ENCODE measurements around the gene FSCN2.

Gene FSCN2

DNA sequence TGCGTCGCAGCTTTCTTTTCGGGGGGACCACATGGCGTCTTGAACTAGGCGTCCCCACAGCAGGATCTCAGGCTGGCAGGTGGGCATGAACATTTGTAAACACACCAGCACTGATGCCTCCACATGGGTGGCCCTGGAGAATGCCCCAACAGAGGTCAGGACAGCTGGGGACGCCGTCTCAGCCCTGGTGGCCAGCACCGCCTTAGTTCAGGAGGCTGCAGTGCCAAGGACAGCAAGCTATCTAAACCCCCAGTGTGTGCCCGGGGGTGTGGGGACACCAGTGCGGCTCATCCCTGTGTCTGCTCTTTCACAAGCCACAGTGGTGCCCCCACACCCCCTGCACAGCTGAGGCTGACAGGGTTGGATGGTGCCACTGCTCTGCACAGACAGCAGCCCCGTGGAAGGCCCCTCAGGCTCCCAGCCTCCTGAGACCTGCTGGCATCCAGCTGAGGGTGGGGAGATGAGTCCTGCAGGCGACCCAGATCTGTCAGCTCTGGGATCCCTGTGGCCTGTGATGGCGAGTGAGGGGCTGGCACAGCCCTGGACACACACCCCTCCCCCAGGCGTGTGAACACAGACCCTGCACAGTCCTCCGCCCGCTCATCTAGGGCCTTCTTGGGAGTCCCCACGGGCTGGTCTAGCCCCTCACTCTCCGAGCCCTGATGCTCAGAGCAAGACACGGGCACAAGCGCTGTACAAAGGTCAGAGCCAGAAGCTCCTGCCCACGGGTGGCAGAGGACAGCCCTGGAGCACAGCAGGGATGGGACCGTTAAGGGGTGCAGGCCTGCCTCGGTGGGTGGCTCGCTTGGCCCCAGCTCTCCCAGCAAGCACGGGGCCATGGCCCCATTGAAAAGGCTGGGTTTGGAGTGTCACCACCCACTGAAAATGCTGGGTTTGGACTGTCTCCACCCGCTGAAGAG lies 10.7 kb downstream of the FSCN2 start:
- in situ Hi-C loops (cut with MboI; ENCODE audit: low sequenced_read_pairs): no loop called here

DNA sequence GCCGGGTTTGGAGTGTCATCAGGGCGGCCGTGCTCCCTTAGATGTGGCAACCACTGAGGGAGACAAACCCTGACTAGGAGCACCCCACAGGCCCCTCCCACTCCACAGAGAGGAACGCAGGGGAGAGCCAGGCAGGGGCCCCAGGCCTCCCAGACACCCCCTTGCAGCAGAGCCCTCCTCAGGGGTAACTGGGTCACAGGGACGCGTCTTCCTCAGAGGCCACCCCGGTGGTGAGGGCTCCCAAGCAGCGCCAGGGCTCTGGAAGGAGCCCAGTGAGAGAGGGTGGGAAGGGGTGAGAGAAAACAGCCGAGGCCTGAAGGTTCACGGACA lies 11.4 kb downstream of the FSCN2 start:
- in situ Hi-C loops (cut with MboI; ENCODE audit: low sequenced_read_pairs): no loop called here

DNA sequence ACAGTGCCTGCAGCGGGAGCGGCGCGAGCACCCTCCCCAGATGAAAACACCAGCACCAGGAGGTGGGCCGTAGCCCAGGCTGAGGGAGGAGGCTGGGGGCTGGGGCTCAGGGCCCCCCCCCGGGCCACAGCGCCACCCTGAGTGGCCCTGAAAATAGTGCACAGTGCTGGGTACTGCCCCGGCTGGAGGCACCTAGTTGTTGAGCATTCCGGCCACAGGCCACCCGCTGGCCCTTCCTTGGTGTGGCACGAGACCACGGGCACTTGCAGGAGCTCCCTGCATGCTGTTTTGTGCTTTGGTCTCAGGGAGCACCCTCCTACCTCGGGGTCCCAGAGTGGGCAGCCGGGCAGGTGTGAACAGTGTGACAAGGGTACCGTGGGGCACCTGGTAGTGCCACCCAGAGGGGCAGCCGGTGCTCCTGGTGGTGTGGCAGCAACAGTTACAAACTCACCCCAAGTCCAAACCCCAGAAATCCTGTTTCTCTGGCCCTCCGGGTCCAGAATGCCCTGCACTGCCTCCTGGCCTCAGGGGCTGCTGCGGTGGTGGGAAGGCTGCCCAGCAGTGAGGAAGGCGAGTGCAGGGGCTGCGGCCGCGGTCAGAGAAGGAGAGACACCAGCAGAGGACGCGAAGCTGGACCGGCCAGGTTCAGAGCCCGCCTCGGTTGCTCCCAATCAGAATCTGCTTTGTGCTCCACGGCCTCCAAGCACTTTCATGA lies 11.9 kb downstream of the FSCN2 start:
- in situ Hi-C loops (cut with MboI; ENCODE audit: low sequenced_read_pairs): no loop called here

DNA sequence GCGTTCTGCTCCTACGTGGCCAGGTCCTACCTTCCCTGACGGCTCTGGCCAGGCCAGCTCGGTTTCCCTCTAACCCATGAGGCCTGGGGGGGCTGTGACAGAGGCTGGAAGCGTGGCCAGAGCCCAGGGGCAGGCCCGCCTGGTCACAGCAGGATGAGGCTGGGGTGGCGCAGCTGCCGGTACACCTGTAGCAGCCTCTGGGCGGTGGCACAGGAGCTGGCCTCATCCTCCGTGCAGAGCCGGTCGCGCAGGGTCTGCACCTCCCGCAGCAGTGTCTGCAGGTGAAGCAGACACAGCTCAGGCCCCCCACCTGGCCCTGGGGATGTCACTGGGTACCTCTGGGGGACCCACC lies 12.5 kb downstream of the FSCN2 start:
- in situ Hi-C loops (cut with MboI; ENCODE audit: low sequenced_read_pairs): no loop called here

DNA sequence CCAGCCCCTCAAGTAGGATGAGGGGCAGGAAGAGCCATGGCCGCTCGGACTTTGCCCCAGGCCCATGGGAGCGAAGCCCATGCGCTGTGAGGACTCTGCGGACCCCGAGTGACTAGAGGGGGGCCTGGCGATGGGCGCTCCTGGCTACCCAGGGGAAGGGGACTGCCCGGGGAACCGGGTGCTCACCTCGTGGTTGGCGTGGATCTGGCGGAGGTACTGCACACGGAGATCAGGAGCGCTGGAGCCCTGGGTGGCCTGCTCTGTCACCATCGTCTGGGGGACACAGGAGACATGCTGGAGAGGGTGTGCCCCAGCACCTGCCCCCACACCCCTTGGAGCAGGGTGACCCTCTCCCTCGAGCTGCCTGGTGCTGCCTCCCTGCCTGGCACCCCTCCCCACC lies 12.9 kb downstream of the FSCN2 start:
- in situ Hi-C loops (cut with MboI; ENCODE audit: low sequenced_read_pairs): no loop called here

DNA sequence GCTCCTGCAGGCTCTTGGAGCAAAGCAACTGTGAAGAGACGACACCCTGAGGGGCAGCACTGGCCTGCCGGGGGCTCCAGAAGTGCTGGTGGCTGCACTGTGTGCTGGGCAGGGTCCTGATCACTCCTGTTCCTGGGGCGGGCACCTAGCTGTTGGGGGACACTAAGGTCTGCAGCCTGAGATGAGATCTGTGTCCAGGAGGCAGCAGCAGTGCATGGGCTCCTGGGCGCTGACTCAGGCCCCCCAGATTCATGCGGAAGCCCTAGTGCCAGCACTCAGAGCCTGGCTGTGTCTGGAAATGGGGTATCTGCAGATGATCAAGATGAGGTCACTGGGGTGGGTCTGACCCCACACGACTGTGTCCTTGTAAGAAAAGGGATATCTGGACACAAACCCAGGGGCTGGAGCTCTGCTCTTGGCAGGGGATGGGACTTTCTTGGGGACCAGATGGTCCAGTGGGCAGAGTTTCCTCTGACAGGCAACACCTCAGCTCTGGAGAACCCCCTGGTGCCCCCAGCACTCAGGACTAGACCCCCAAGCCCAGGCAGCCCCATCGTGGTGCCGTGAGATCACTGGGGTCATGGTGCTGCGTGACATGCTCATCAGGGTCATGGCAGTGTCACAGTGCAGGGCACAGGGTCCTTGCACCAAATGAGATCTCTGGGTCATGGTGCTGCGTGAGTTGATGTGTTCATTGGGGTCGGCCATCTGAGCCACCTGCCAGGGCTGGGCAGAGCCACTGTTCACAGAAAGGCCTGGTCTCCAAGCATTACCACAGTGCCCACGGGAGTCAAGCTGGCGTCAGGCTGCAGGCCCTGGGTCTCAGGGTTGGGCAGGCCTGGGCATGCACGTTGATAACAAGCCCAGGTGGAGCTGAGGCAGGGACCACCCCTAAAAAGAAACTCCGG lies 14.5 kb downstream of the FSCN2 start:
- in situ Hi-C loops (cut with MboI; ENCODE audit: low sequenced_read_pairs): no loop called here

DNA sequence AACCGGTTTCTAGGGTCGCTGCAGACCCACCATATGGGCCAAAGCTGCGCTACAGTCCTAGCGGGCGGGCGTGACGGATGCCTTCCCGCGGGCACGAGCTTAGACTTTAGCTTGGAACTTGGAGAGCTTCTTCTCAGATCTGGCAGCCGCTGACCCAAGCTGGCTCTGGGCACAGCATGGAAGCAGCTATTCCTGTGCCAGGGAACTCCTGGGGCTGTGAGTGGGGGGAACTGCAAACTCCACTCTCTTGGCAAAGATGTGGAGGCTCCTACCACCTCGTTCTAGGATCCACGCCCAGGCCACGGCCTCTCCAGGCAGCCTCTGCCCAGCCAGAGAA lies 15.1 kb downstream of the FSCN2 start:
- in situ Hi-C loops (cut with MboI; ENCODE audit: low sequenced_read_pairs): no loop called here

DNA sequence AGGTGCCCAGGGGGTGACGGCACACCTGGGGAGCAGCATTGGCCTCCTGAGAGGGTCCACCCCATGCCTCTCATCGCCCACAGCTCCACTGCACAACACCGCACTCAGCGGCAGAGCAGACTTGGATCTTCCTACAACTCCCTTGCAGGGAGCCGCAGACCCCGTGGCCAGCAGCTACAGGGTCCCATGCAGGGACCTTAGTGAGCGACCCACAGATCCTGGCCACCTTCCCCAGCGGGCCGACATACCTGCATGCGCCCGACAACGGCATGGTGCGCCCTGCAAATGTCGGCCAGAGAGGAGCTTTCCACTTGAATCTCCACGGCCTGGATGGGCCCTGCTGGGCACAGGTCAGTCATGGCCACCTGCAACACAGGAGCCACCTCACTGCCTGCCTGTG lies 15.6 kb downstream of the FSCN2 start:
- in situ Hi-C loops (cut with MboI; ENCODE audit: low sequenced_read_pairs): no loop called here

DNA sequence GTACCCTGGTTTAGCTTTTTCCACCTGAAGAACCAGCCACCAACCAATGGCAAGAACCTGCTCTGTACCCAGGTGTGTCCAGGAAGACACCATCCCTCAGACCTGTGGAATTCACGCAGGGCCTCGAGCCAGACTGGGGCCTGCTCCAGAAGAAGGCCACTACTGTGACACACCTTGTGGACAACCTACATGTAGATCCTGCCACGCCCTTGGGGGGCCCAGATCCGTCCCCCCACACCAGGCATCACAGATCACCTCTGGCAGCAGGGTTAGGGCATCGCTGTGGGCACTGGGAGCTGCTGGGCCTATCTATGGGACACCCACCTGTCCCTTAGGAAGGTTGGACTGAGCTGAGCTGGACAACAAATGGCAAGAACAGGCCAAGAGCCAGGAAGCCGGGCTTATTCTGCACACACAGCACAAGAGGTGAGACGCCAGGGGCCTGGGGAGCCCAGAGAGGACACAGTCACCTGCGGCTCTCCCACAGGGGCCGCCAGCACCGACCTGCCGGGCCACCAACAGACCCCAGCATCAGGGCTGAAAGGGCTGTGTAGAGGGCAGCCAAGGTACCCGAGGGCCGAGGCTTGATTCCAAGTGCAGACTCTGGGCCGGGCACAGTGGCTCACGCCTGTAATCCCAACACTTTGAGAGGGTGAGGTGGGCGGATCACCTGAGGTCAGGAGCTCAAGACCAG lies 16.3 kb downstream of the FSCN2 start:
- in situ Hi-C loops (cut with MboI; ENCODE audit: low sequenced_read_pairs): no loop called here

DNA sequence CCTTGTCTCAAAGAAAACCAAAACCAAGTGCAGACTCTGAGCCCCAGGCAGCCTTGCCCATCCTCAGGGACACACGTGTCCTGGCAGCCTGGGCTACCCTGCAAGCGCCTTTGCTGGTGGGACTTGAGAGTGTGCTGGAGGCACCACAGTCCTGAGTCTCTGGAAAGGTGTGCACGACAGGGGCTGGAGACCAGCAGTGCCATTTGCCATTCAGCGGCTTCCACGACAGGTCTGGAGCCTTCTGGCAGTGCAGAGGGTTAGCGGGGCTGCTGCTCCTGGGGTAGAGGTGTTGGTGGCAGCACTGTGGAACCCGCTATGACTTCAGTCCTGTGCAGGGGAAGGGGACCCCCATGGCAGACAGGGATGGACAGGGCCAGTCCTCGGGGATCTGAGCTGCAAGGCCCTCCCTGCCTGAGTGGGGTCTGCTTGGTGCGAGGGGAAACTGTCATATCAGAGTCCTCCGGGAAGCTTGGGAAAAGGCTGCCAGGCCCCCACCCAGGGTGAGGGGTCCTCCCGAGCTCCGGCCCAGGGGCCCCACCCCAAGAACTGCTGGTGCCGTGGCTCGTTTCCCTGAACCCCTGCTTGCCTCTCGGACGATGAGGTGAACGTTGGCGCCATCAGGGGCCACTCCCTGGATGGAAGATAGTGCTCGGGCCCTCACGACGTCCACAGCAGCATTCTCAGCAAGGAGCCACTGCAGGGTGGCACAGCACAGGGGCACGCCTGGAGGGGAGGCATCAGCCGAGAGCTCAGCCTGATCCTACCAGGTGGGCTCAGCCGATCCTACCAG lies 17.2 kb downstream of the FSCN2 start:
- in situ Hi-C loops (cut with MboI; ENCODE audit: low sequenced_read_pairs): no loop called here

DNA sequence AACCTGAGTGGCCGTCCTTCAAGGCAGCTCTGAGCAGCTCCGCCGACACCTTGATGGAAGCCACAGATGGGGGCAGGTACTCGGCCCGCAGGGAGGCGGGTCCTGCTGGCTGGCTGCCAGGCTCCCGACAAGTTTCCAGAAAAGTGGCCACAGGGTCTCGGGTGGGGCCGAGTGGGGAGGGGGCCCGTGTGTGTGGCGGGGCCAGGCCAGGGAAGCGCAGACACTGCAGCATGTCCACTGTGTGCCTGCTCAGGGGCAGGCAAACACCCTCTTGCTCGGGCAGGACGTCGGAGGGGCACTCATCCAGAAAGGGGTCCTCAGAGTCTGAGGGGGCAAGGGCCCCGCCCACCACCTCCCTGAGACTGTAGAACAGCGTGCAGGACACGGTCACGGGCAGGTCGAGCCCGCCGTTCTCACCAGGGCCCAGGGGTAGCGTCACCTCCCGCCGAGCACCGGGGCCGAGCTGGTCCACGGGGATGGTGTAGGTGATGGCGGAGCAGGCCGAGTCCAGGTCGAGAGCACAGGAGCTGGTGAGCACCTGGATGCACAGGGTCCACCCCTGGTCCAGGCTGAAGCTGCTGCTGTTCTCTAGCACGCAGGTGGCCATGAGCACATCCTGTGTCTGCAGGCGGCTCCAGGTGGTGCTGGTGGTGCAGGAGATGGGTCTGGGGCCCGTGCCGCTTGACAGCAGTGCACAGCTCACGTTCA lies 18.9 kb downstream of the FSCN2 start:
- in situ Hi-C loops (cut with MboI; ENCODE audit: low sequenced_read_pairs): no loop called here

DNA sequence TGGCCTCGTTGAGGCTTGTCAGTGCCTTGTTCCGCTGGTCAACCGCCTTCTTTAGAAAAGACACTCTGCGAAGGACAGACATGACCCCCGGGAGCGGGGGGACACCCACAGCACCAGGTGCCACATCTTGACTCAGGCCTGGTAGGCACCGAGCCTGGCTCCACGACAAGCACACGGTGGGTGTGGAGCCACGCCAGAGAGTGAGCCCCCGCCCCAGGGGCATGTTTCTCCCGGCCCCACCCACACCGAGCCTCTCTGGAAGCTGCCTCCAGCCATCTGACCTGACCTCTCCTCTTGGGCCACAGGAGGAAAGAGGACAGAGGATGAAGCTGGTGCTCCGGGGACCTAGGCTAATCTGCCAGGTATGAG lies 19.4 kb downstream of the FSCN2 start:
- in situ Hi-C loops (cut with MboI; ENCODE audit: low sequenced_read_pairs): no loop called here

DNA sequence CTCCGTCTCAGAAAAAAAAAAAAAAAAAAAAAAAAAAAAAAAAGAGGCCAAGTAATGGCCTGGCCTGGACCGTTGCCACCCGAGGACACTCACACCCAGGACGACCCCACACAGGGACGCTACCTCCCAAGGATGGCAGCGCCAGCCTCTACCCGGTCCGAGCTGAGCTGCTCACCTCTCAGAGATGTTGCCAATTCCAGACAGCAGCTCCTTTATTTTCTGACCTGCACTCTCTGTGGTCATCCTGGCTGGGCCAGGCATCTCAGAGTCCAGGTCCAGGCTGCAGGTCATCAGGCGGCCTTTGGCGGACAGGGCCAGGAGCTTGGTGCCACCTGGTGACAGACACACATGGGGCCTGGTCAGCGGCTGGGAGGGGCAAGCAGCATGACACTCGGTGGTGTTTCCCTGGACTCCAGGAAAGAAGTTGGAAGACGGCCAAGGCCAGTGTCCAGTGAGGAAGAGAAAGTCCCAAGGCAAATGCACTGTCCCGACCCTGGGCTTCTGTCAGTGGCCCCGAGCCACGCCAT lies 20.9 kb downstream of the FSCN2 start:
- in situ Hi-C loops (cut with MboI; ENCODE audit: low sequenced_read_pairs): no loop called here

DNA sequence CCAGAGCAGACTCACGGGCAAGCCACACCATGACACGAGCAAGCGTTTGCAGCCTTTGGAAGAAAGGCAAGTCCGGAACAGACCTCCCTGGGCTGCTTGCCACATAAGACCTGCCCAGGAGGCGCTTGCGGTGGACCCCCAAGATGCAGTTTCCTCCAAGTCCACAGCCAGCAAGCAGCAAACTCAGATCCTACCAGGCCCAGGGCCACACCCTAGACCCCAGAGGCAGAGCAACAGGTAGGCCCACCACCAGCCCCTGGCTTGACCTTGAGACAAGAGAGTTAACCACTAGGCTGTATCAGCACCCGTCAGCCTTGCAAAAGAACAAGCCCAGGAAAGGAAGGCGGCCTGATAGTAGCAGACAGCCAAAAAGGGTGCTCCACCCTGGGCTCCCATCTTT lies 21.6 kb downstream of the FSCN2 start:
- in situ Hi-C loops (cut with MboI; ENCODE audit: low sequenced_read_pairs): no loop called here

DNA sequence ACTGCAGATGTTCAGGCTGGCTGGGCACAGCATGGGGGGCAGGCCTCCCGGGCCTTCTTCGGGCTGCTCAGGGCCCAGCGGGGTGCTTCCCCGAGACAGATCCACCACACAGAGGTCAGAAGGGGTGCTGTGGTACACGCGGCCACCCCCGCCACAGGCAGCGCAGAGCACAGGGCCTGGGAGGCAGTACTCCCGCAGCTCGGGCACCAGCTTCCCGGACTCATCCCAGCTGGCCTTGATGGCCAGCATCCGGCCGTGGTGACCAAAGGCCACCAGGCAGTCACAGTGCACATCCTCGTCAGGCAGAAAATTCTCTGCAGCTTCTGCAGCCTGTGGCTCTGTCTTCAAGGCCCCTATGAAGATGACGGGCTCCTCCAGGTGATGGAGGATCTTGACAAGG lies 22.1 kb downstream of the FSCN2 start:
- in situ Hi-C loops (cut with MboI; ENCODE audit: low sequenced_read_pairs): no loop called here

DNA sequence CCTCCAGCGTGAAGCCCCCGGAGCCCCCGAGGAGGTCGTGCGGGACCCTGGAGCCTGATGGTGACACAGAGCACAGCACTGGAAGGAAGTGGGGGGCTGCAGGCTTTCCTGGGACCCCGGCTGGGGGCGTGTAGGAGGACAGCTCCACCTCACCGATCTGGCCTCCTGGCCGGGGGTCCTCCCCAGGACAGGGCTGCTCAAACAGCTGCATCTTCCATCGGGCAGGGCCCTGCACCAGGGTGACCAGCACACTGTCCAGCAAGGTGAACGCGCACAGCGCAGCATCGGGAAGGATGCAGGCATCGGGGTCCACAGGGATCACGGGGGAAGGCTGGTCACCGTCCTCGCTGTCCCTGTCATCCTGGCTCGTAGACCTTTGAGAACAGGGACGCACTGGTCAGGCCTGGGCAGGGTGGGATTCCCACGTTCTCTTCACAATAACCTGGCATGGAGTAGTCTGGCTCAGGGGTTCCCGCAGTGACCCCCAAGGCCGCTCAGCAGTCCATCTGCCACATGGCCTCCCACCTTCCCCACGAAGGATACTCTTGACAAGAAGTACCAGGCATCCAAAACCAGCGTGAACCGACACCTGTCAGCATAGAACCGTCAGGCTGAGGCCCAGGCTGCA lies 22.8 kb downstream of the FSCN2 start:
- in situ Hi-C loops (cut with MboI; ENCODE audit: low sequenced_read_pairs): no loop called here

DNA sequence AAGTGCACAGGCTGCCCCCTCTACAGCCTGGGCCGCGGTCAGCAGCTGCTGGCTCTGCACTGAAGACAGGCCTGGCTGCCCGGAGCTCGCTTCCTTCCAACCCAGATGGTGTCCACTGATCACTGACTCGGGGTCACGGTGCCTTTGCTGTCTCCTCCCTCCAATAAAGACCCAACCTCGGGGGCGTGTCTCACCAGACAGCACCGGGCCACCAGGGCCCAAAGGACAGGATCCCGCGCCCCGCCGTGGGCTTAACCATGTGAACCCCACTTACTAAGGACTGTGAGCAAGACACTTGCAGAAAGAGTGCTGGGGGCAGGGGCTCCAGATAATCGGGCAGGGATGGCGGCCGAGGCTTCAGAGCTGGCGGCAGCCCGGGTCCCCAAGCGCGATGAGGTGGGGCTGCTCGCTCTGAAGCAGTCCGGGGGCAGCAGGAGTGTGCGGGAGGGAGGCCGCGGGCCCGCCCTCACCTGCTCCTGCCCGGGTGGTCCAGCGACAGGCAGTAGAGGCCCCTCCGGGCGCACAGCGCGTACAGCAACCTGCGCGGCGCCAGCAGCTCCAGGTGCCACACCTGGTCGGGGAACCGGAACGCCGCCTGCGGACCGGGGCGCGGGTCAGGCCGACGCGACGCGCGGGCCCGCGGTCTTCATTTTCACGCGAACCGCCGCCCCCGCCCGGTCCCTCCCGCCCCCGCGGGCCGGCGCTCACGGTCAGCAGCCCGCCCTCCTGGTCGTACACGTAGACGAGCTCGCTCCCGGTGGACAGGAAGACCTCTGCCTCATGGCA lies 23.5 kb downstream of the FSCN2 start:
- in situ Hi-C loops (cut with MboI; ENCODE audit: low sequenced_read_pairs): no loop called here

All from hTERT RPE-1 (cell line).